SK-N-SH (cell line): ENCODE data around the gene CPXM1. TPM values are rescaled to one million over a fixed set of nuclear protein-coding genes. Genes with fewer than 3 reads are reported as not detected.

ENCODE experiments used
- CTCF ChIA-PET: fragments of 300-600, 350-600 bp; formaldehyde crosslinking; extraction: SDS; loops from one replicate; lab custom pipeline; 2021; lab: Yijun Ruan, JAX
- POLR2A ChIA-PET: fragments of 350-600 bp; sonication (Branson Sonifier 250); formaldehyde crosslinking; extraction: SDS; loops from one replicate; lab custom pipeline; 2020; ENCODE audit warnings: antibody characterized with exemption, inconsistent platforms; lab: Yijun Ruan, JAX
- DNase-seq: peaks from one replicate; pipeline ENCODE4 v3.0.0; 2012
- H2AFZ ChIP-seq: fragments of 200-600 bp; sonication (generic); 2 replicates; pipeline ENCODE4 v1.8.1; 2016; ENCODE audit warnings: antibody characterized with exemption, mild to moderate bottlenecking, low read depth
- H3F3A ChIP-seq: fragments of 200-600 bp; sonication (generic); replicated peaks from 2 replicates; pipeline ENCODE3; 2016; ENCODE audit warnings: antibody characterized with exemption, mild to moderate bottlenecking; ENCODE audit not compliant: insufficient read depth
- H3K27ac ChIP-seq, 2 experiments: fragments of 200-500 bp in 1 of 2; fragments of 200-600 bp in 1 of 2; sonication (Bioruptor generic) in 1 of 2; sonication (generic), shearing (Covaris generic) in 1 of 2; 2 replicates each; pipeline versions ENCODE4 v1.5.1 to v1.6.1; 2014 to 2016; ENCODE audit warnings: low read depth in 2 of 2, inconsistent platforms in 1 of 2, low read length in 1 of 2, mild to moderate bottlenecking in 1 of 2, mixed read lengths in 1 of 2
- H3K27me3 ChIP-seq: fragments of 200-600 bp; sonication (generic), shearing (Covaris generic); 2 replicates; pipeline ENCODE4 v1.6.1; 2016; ENCODE audit warnings: mixed run types; ENCODE audit not compliant: insufficient read depth
- H3K36me3 ChIP-seq, 2 experiments: fragments of 200-500 bp in 1 of 2; fragments of 200-600 bp in 1 of 2; sonication (Bioruptor generic) in 1 of 2; sonication (generic) in 1 of 2; replicated peaks in 1 of 2; 2 replicates each; pipeline versions ENCODE3 to v1.5.1; 2014 to 2016; ENCODE audit warnings: low read length in 1 of 2, mild to moderate bottlenecking in 1 of 2; ENCODE audit not compliant: insufficient read depth in 2 of 2, control insufficient read depth in 1 of 2
- H3K4me1 ChIP-seq, 2 experiments: fragments of 200-500 bp in 1 of 2; fragments of 200-600 bp in 1 of 2; sonication (Bioruptor generic) in 1 of 2; sonication (generic), shearing (Covaris generic) in 1 of 2; 2 replicates each; pipeline versions ENCODE4 v1.5.1 to v1.6.1; 2014 to 2016; ENCODE audit warnings: low read depth in 1 of 2, low read length in 1 of 2, mixed run types in 1 of 2; ENCODE audit not compliant: insufficient read depth in 2 of 2, control insufficient read depth in 1 of 2
- H3K4me2 ChIP-seq: fragments of 200-600 bp; sonication (generic), shearing (Covaris generic); 2 replicates; pipeline ENCODE4 v1.6.1; 2017; ENCODE audit warnings: mixed run types
- H3K4me3 ChIP-seq, 2 experiments: fragments of 200-500 bp in 1 of 2; fragments of 200-600 bp in 1 of 2; sonication (Bioruptor generic) in 1 of 2; sonication (generic), shearing (Covaris generic) in 1 of 2; 2 replicates each; pipeline versions ENCODE4 v1.5.1 to v1.8.1; 2014 to 2016; ENCODE audit warnings: low read depth in 2 of 2, inconsistent platforms in 1 of 2, low read length in 1 of 2, mild to moderate bottlenecking in 1 of 2, mixed read lengths in 1 of 2, moderate library complexity in 1 of 2
- H3K79me2 ChIP-seq: fragments of 200-600 bp; sonication (generic); 2 replicates; pipeline ENCODE4 v1.8.1; 2017; ENCODE audit warnings: mild to moderate bottlenecking; ENCODE audit not compliant: insufficient read depth
- H3K9ac ChIP-seq: fragments of 200-600 bp; sonication (generic); 2 replicates; pipeline ENCODE4 v1.6.1; 2017; ENCODE audit warnings: mixed run types
- H3K9me2 ChIP-seq: fragments of 200-600 bp; sonication (generic); 2 replicates; pipeline ENCODE4 v1.6.1; 2017; ENCODE audit warnings: mixed run types
- H3K9me3 ChIP-seq: fragments of 200-600 bp; sonication (generic); 2 replicates; pipeline ENCODE4 v1.6.1; 2017; ENCODE audit warnings: mixed run types, mild to moderate bottlenecking, moderate library complexity
- H4K20me1 ChIP-seq: fragments of 200-600 bp; sonication (generic); 2 replicates; pipeline ENCODE4 v1.6.1; 2017; ENCODE audit warnings: mild to moderate bottlenecking, mixed run types; ENCODE audit not compliant: insufficient read depth
- CHD2 ChIP-seq: fragments of 150-350 bp; IDR thresholded peaks from 2 replicates; pipeline ENCODE4 v1.6.1; 2018; ENCODE audit warnings: low read length; ENCODE audit not compliant: partially characterized antibody
- EP300 ChIP-seq, 2 experiments: IDR thresholded peaks; 2 replicates each; pipeline versions ENCODE4 v1.4.0 to v1.6.1; 2012; ENCODE audit warnings: borderline replicate concordance in 1 of 2, low read depth in 1 of 2, low read length in 1 of 2
- FOSL2 ChIP-seq: IDR thresholded peaks from 2 replicates; pipeline ENCODE4 v1.4.0; 2012; ENCODE audit warnings: low read depth, mild to moderate bottlenecking, moderate library complexity, borderline replicate concordance
- FOXM1 ChIP-seq: IDR thresholded peaks from 2 replicates; pipeline ENCODE4 v1.4.0; 2012; ENCODE audit warnings: low read depth, mild to moderate bottlenecking
- GABPA ChIP-seq: IDR thresholded peaks from 2 replicates; pipeline ENCODE4 v1.4.0; 2012; ENCODE audit warnings: low read depth, mild to moderate bottlenecking
- GATA2 ChIP-seq: sonication (generic); formaldehyde crosslinking; IDR thresholded peaks from 2 replicates; pipeline ENCODE4 v1.5.0; 2020; ENCODE audit warnings: mild to moderate bottlenecking, missing genetic modification reagents
- JUND ChIP-seq: IDR thresholded peaks from 2 replicates; pipeline ENCODE4 v1.4.0; 2012
- NFIC ChIP-seq: IDR thresholded peaks from 2 replicates; pipeline ENCODE4 v1.4.0; 2012; ENCODE audit warnings: borderline replicate concordance
- POLR2AphosphoS5 ChIP-seq: IDR thresholded peaks from 2 replicates; pipeline ENCODE4 v1.6.1; 2012; ENCODE audit warnings: low read depth, low read length
- RCOR1 ChIP-seq: fragments of 150-350 bp; IDR thresholded peaks from 2 replicates; pipeline ENCODE4 v1.6.1; 2017; ENCODE audit warnings: antibody characterized with exemption, low read length
- RFX5 ChIP-seq: IDR thresholded peaks from 2 replicates; pipeline ENCODE4 v1.6.1; 2012; ENCODE audit warnings: mild to moderate bottlenecking, improper control_type of control experiment, low read length
- TCF12 ChIP-seq: IDR thresholded peaks from 2 replicates; pipeline ENCODE4 v1.4.0; 2012
- TEAD4 ChIP-seq: IDR thresholded peaks from 2 replicates; pipeline ENCODE4 v1.4.0; 2012; ENCODE audit warnings: mild to moderate bottlenecking, borderline replicate concordance; ENCODE audit not compliant: insufficient read depth
- WGBS: methylation state at CpG from one replicate; pipeline ENCODE4 v1.1.6; 2017; ENCODE audit warnings: low lambda C conversion rate; 5-methylcytosine and 5-hydroxymethylcytosine counted together
- polyA plus RNA-seq, 3 experiments: library from polyadenylated mRNA; depleted of rRNA; stranded (reverse); fragments of >200 nt; gene quantifications; 2 replicates each; pipeline ENCODE4 v1.2.3, GENCODE V29; 2012
- TF ChIP-seq, protein P1 (sequence below): IDR thresholded peaks from 2 replicates; pipeline ENCODE4; 2012
- TF ChIP-seq, protein P2 (sequence below): IDR thresholded peaks from 2 replicates; pipeline ENCODE4 v1.4.0; 2012; ENCODE audit warnings: low read depth
- TF ChIP-seq, protein P3 (sequence below): IDR thresholded peaks from 2 replicates; pipeline ENCODE4 v1.4.0; 2012; ENCODE audit warnings: low read depth, borderline replicate concordance

CPXM1 gene
- polyA plus RNA-seq, 1 of the 3 experiments (the other 2 are of a cell fraction): 99.9 TPM

DNA sequence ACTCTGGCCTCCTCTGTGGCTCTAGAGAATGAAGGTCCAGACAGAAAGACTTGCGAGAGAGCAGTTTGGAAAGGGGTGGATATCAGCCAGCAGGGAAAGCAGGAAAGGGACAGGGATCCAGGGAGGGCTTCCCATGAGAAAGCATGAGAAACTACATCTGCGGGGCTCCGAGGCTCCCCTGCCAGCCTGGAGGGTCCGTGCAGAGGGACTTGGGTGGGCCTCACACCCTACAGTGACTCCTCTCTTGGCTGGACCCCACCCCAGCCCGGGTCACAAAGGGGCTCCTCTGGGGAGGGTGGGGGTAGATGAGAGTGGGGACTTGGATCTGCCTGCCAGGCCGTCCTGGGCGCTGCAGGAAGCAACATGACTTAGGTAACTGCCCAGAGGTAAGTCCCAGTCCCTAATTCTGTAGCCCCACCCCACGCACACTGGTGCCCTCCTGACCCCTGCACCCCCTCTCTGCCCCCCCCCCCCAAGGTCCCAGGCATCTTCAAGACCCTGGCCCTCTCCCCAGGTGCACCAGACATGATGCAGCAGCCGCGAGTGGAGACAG lies 15.7 kb upstream of the CPXM1 start, which contains the start of gene TMEM239:
Gene TMEM239, plus strand, starts transcription at position 335 of the 553 bp plus-strand sequence. Its CDS starts 191 bp downstream, at position 526.
- DNase-seq: peak; percentile 20
- Histone ChIP-seq H3K79me2 (no peaks in the 10 kb centered on the region), H3K36me3 (no peaks in the 10 kb centered on the region), H3K9me2 (no peaks in the 10 kb centered on the region), H3K9ac (peak within 1 kb of the TSS; percentile 20; the same call in 1 of the 2 replicates), H3K4me1 (peaks cover 10 to 18% of the 10 kb centered on the region in 2 experiments; a peak in 2 of 4 replicates), H3K27me3 (no peaks in the 10 kb centered on the region), H3K9me3 (peaks cover 11% of the 10 kb centered on the region), H4K20me1 (no peaks in the 10 kb centered on the region), H3K4me3 (no peak within 1 kb of the TSS), H2AFZ (no peak within 1 kb of the TSS), H3K4me2 (peak within 1 kb of the TSS; percentile 83), H3K27ac (peak within 1 kb of the TSS in 1 of 2 experiments; percentile 72; a peak in 1 of 4 replicates), H3F3A (peaks cover 13% of the 10 kb centered on the region)
- WGBS: 80% methylated on average over 8 of the region's 10 CpGs
- CTCF ChIA-PET: no interaction called here
- TF ChIP-seq GATA2 (CRISPR knock-in tag) (no peak), FOXM1 (no peak), CHD2 (no peak), JUND (no peak), RFX5 (no peak)
- POLR2A ChIA-PET: no interaction called here

DNA sequence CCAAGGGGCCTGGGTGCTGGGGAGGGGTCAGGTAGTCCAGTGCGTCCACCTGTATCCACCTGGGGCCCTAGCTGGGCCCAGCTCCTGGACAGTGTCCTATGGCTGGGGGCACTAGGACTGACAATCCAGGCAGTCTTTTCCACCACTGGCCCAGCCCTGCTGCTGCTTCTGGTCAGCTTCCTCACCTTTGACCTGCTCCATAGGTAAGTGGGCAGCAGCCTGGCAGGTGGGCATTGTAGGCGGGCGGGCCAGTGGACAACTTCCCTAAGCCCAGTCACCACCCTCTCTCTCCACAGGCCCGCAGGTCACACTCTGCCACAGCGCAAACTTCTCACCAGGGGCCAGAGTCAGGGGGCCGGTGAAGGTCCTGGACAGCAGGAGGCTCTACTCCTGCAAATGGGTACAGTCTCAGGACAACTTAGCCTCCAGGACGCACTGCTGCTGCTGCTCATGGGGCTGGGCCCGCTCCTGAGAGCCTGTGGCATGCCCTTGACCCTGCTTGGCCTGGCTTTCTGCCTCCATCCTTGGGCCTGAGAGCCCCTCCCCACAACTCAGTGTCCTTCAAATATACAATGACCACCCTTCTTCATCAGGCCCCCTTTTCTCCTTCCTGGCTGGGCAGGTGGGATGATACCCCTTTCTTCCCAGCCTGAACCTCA lies 14.9 kb upstream of the CPXM1 start:
- no peak for TF ChIP-seq FOXM1
- WGBS: 81% methylated on average over 5 of the region's 8 CpGs
- Histone ChIP-seq H3K27me3 (no peaks in the 10 kb centered on the region), H3K9ac (peak overlapping the region; percentile 20; the same call in 1 of the 2 replicates), H4K20me1 (no peaks in the 10 kb centered on the region), H3F3A (peaks cover 13% of the 10 kb centered on the region), H3K9me2 (no peaks in the 10 kb centered on the region), H3K27ac (peak overlapping the region in 1 of 2 experiments; percentile 72; a peak in 1 of 4 replicates), H3K4me3 (no peak overlapping the region), H3K4me2 (peak overlapping the region; percentile 83), H3K9me3 (peaks cover 11% of the 10 kb centered on the region), H3K4me1 (peaks cover 10 to 18% of the 10 kb centered on the region in 2 experiments; a peak in 2 of 4 replicates), H3K36me3 (no peaks in the 10 kb centered on the region), H3K79me2 (no peaks in the 10 kb centered on the region), H2AFZ (peak overlapping the region; percentile 68; the same call in 1 of the 2 replicates)
- peak; percentile 11 for DNase-seq
- POLR2A ChIA-PET: interaction anchor here (1.1 kb wide), 1 partner anchor 15 kb away, joined by 5 read pairs; the partner anchor contains the start of gene CPXM1
- CTCF ChIA-PET: interaction anchor here (1.4 kb wide), 1 partner anchor 14 kb away, joined by 3 read pairs; no protein-coding TSS in a partner anchor

DNA sequence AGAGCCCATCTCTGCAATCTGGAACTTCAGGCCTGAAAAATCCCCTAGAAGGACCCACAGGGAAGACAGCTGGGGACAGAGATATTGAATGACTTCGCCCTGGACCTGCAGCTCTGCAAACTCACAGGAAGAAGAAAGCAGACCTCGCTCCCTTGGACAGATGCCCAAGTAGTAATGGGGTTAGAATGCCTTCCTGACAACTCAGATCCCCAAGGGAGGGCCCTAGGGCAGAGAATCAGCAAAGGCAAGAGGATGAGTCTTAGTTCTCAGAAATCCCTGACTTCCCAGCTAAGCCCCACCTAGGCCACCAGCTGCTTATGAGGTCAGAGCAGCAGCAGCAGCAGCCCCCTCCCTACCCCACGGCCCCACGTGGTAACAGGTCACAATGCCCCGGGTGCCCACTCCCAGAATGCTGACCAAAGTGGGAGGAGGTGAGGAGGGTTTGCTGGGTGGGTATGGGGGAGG lies 14.2 kb upstream of the CPXM1 start, which contains the start of gene C20orf141:
Gene C20orf141, plus strand, starts transcription at position 401 of the 465 bp plus-strand sequence. CDS start 198 bp downstream, outside the sequence.
- CTCF ChIA-PET: interaction anchor here (1.4 kb wide), 1 partner anchor 13 kb away, joined by 3 read pairs; no protein-coding TSS in a partner anchor
- Histone ChIP-seq H3K4me1 (peaks cover 10 to 18% of the 10 kb centered on the region in 2 experiments; a peak in 2 of 4 replicates), H3K4me2 (peak within 1 kb of the TSS; percentile 83), H3K9ac (peak within 1 kb of the TSS; percentile 31; the same call in 1 of the 2 replicates), H3K27ac (peak within 1 kb of the TSS; percentile 45 to 72; a peak in 3 of 4 replicates), H3K4me3 (no peak within 1 kb of the TSS), H3K9me3 (peaks cover 11% of the 10 kb centered on the region), H3K9me2 (no peaks in the 10 kb centered on the region), H4K20me1 (no peaks in the 10 kb centered on the region), H3K27me3 (no peaks in the 10 kb centered on the region), H3K36me3 (no peaks in the 10 kb centered on the region), H3K79me2 (no peaks in the 10 kb centered on the region), H2AFZ (peak within 1 kb of the TSS; percentile 68; the same call in 1 of the 2 replicates)
- POLR2A ChIA-PET: interaction anchor here (1.1 kb wide), 1 partner anchor 14 kb away, joined by 5 read pairs; the partner anchor contains the start of gene CPXM1
- peak; percentile 56 for DNase-seq
- no peak for TF ChIP-seq GABPA
- no peak for TF ChIP-seq RFX5
- TF ChIP-seq, protein P1, sequence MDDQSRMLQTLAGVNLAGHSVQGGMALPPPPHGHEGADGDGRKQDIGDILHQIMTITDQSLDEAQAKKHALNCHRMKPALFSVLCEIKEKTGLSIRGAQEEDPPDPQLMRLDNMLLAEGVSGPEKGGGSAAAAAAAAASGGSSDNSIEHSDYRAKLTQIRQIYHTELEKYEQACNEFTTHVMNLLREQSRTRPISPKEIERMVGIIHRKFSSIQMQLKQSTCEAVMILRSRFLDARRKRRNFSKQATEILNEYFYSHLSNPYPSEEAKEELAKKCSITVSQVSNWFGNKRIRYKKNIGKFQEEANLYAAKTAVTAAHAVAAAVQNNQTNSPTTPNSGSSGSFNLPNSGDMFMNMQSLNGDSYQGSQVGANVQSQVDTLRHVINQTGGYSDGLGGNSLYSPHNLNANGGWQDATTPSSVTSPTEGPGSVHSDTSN: peak; percentile 63
- TF ChIP-seq, protein P2, sequence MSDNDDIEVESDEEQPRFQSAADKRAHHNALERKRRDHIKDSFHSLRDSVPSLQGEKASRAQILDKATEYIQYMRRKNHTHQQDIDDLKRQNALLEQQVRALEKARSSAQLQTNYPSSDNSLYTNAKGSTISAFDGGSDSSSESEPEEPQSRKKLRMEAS: peak; percentile 39; the same call in 1 of the 2 replicates
- TF ChIP-seq TEAD4: peak; percentile 56; the same call in 1 of the 2 replicates
- TF ChIP-seq POLR2AphosphoS5: peak; percentile 21; the same call in 1 of the 2 replicates
- TF ChIP-seq FOSL2: peak; percentile 69; the same call in 1 of the 2 replicates
- peak; percentile 68 for TF ChIP-seq TCF12
- TF ChIP-seq RCOR1: no peak
- TF ChIP-seq, protein P3, sequence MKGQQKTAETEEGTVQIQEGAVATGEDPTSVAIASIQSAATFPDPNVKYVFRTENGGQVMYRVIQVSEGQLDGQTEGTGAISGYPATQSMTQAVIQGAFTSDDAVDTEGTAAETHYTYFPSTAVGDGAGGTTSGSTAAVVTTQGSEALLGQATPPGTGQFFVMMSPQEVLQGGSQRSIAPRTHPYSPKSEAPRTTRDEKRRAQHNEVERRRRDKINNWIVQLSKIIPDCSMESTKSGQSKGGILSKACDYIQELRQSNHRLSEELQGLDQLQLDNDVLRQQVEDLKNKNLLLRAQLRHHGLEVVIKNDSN: 0 out of 2 replicates have a peak, but pooled peaks have one; percentile 54
- peak; percentile 62; the same call in 1 of the 2 replicates for TF ChIP-seq JUND
- TF ChIP-seq FOXM1: no peak
- peak in 1 of 2 experiments; percentile 47; a peak in 1 of 4 replicates for TF ChIP-seq EP300 (IDR thresholded peaks at IDR 0.05; ENCODE audit: borderline replicate concordance in 1 of 2, low read depth in 1 of 2, low read length in 1 of 2)
- peak; percentile 93 for TF ChIP-seq NFIC
- TF ChIP-seq, all 33 proteins: peak for 10
- WGBS: 4% methylated on average over 5 of the region's 5 CpGs
- peaks cover 13% of the 10 kb centered on the region for H3F3A ChIP-seq
